Stimulated activated naive CD8-positive, alpha-beta T cell treated with anti-CD3 and anti-CD28 coated beads, Interleukin-15, Interleukin-2, amounts not matched to agents 100 ng/mL and 50 ng/mL, for 24 hours (primary cell): ENCODE results near the gene NT5E.

Source experiments
- H3K27ac Mint-ChIP-seq: one replicate; pipeline ENCODE4 v1.8.0; 2021; ENCODE audit warnings: mild to moderate bottlenecking, mixed read lengths
- H3K27me3 Mint-ChIP-seq: one replicate; pipeline ENCODE4 v1.8.0; 2021; ENCODE audit warnings: mixed read lengths
- H3K36me3 Mint-ChIP-seq: one replicate; pipeline ENCODE4 v1.8.0; 2021; ENCODE audit warnings: low read depth, mixed read lengths
- H3K4me1 Mint-ChIP-seq: one replicate; pipeline ENCODE4 v1.8.0; 2021; ENCODE audit warnings: low read depth, mixed read lengths
- H3K4me3 Mint-ChIP-seq: one replicate; pipeline ENCODE4 v1.8.0; 2021; ENCODE audit warnings: mild to moderate bottlenecking, mixed read lengths
- H3K9me3 Mint-ChIP-seq: one replicate; pipeline ENCODE4 v1.8.0; 2021; ENCODE audit warnings: mixed read lengths

The NT5E gene

GRCh38 chr6:85479208-85479607 is 29.3 kb downstream of the NT5E start:
- no peaks in the 10 kb centered on the region for H3K27me3 Mint-ChIP-seq

DNA sequence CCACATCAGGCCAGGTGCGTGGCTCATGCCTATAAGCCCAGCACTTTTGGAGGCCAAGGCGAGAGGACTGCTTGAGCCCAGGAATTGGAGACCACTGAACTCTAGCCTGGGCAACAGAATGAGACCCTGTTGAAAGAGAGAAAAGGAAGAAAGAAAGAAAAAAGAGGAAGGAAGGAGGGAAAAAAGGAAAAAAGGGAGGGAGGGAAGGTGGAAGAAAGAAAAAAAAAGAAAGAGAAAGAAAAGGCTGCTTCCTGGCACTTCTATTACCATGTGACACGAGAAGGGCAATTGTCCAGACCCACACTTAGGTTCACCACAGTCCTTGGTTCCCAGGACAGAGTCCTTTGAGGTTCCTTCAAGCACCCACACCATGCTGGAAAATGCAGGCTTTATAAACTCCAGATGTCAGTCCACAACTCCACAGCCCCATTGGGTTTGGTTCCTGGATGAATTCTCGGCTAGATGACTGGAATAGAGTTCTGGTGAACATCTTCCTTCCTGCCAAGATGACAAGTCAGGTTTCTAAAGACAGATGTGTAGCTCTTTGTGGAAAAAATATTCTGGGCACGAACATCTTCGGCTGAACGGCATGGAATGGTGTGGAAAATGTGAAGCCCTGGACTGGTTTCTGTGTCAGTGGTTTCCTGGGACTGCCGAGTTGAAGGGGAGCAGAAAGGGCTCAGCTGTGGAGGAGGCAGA is 32.5 kb downstream of the NT5E start:
- no peak overlapping the region for H3K4me3 Mint-ChIP-seq
- H3K27ac Mint-ChIP-seq, result peak overlapping the region; percentile 74
- peaks cover 8% of the 10 kb centered on the region for H3K36me3 Mint-ChIP-seq

More at GRCh38 chr6:85479208-85479607, 29.3 kb downstream of the NT5E start:
- no peaks in the 10 kb centered on the region for H3K9me3 Mint-ChIP-seq
- H3K4me3 Mint-ChIP-seq, result no peak overlapping the region
- peaks cover 26% of the 10 kb centered on the region for H3K4me1 Mint-ChIP-seq
- peaks cover 24% of the 10 kb centered on the region for H3K36me3 Mint-ChIP-seq
- H3K27ac Mint-ChIP-seq, result no peak overlapping the region

GRCh38 chr6:85482905-85483700 is 33.2 kb downstream of the NT5E start:
- H3K27ac Mint-ChIP-seq, result peak overlapping the region; percentile 63

More for the DNA sequence above, 32.5 kb downstream of the NT5E start:
- no peaks in the 10 kb centered on the region for H3K27me3 Mint-ChIP-seq
- H3K9me3 Mint-ChIP-seq, result no peaks in the 10 kb centered on the region
- peaks cover 26% of the 10 kb centered on the region for H3K4me1 Mint-ChIP-seq

DNA sequence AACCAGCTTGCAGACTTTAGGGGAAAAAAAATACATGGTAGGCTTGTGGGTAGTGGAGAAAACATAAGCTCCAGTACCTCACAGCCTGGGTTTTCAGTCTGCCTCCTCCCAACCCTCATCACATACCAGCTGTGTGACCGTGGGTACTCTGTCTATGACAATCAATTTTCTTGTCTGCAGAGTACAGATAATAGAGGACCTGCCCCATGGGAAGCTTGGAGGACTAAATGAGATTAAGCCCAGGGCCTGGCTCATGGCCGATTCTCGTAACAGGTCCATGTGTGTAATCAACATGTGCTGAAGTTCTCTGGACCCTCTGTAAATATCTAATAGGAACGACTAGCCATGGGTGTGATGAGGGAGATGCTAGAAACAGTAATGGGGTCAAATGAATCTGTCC is 34.0 kb downstream of the NT5E start:
- Mint-ChIP-seq H3K4me1 (peaks cover 22% of the 10 kb centered on the region), H3K27ac (no peak overlapping the region), H3K9me3 (no peaks in the 10 kb centered on the region), H3K4me3 (no peak overlapping the region), H3K36me3 (peaks cover 4% of the 10 kb centered on the region), H3K27me3 (no peaks in the 10 kb centered on the region)

More at GRCh38 chr6:85482905-85483700, 33.2 kb downstream of the NT5E start:
- peaks cover 4% of the 10 kb centered on the region for H3K36me3 Mint-ChIP-seq
- no peaks in the 10 kb centered on the region for H3K9me3 Mint-ChIP-seq
- no peaks in the 10 kb centered on the region for H3K27me3 Mint-ChIP-seq
- peaks cover 22% of the 10 kb centered on the region for H3K4me1 Mint-ChIP-seq
- no peak overlapping the region for H3K4me3 Mint-ChIP-seq

DNA sequence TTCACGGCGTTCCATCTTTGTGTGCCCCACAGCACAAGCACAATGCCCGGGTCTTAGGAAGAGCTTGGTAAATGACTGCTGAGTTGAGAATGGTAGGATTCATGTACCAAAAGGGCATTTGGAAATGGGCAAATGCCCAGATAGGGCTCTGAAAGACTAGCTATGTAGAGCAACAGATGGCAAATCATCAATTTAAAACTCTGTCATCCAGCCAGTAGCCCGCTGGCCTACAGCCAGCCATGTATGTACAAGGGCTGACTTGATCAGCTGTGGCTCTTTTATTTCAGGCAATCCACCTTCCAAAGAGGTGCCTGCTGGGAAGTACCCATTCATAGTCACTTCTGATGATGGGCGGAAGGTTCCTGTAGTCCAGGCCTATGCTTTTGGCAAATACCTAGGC is 35.1 kb downstream of the NT5E start:
- Mint-ChIP-seq H3K9me3 (no peaks in the 10 kb centered on the region), H3K4me3 (no peak overlapping the region), H3K27ac (no peak overlapping the region), H3K36me3 (no peaks in the 10 kb centered on the region), H3K27me3 (no peaks in the 10 kb centered on the region), H3K4me1 (peaks cover 22% of the 10 kb centered on the region)

GRCh38 chr6:85490516-85491248 is 40.8 kb downstream of the NT5E start:
- H3K9me3 Mint-ChIP-seq, result no peaks in the 10 kb centered on the region
- peaks cover 9% of the 10 kb centered on the region for H3K4me1 Mint-ChIP-seq
- no peak overlapping the region for H3K4me3 Mint-ChIP-seq
- H3K36me3 Mint-ChIP-seq, result peaks cover 16% of the 10 kb centered on the region
- no peaks in the 10 kb centered on the region for H3K27me3 Mint-ChIP-seq
- no peak overlapping the region for H3K27ac Mint-ChIP-seq

- Mint-ChIP-seq H3K9me3 (peaks cover 16% of the 10 kb centered on the region), H3K27ac (no peak overlapping the region), H3K36me3 (peaks cover 41% of the 10 kb centered on the region), H3K27me3 (no peaks in the 10 kb centered on the region), H3K4me3 (no peak overlapping the region), H3K4me1 (peaks cover 21% of the 10 kb centered on the region)
These were observed 43.5 kb downstream of the NT5E start for GRCh38 chr6:85493389-85493788.

DNA sequence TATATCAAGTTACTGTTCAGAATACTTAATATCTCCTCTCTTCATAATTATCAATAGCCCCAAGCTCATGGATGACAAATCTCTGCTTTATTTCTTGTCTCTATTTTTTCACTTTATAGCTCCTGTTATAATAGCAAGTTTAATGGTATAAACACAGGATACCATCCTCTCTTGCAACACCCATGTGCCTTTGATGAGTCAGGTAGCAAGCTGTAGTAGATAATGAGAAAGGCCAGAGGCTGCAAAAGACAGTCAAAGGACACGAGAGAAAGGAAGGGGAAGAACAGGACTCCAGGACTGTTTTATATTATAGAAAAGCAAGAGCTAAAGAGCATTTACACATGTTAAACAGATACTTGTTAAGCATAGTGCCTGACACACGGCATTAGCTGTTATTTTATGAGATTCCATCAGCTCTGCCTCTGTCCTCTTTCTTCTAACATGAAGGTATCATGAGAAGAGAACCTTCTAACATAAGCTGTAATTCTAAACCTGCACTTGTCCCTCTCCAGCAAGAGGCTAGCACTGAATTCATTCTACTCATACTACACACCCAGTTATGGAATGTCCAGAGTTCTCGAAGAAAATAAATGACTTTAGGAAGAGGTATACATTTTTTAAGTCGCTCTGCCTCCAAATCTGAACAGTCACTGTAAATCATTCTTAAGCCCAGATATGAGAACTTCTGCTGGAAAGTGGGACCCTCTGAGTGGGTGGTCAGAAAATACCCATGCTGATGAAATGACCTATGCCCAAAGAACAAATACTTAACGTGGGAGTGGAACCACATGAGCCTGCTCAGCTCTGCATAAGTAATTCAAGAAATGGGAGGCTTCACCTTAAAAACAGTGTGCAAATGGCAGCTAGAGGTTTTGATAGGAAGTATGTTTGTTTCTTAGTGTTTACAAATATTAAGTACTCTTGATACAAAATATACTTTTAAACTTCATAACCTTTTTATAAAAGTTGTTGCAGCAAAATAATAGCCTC is 45.0 kb downstream of the NT5E start:
- no peaks in the 10 kb centered on the region for H3K27me3 Mint-ChIP-seq
- H3K4me3 Mint-ChIP-seq, result no peak overlapping the region
- no peak overlapping the region for H3K27ac Mint-ChIP-seq
- H3K4me1 Mint-ChIP-seq, result peaks cover 27% of the 10 kb centered on the region
- peaks cover 41% of the 10 kb centered on the region for H3K36me3 Mint-ChIP-seq
- H3K9me3 Mint-ChIP-seq, result peaks cover 17% of the 10 kb centered on the region

DNA sequence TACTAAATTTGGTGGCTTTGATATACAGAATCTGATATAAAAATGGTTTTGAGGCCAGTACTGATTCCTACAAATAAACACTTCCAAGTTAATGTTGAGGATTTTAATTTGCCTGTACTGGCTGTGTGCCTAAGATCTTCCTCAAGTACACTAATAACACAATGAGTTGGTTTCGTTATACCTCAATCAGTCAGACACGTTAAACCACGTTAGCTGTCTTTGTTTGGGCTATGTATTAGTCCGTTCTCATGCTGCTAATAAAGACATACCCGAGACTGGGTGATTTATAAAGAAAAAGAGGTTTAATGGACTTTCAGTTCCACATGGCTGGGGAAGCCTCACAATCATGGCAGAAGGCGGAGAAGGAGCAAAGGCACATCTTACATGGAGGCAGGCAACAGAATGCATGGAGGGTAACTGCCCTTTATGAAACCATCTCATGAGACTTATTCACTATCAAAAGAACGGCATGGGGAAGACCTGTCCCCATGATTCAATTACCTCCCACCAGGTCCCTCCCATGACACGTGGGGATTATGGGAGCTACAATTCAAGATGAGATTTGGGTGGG is 46.2 kb downstream of the NT5E start:
- Mint-ChIP-seq H3K27me3 (no peaks in the 10 kb centered on the region), H3K4me3 (no peak overlapping the region), H3K4me1 (peaks cover 31% of the 10 kb centered on the region), H3K36me3 (peaks cover 47% of the 10 kb centered on the region), H3K9me3 (peaks cover 17% of the 10 kb centered on the region), H3K27ac (peak overlapping the region; percentile 12)

DNA sequence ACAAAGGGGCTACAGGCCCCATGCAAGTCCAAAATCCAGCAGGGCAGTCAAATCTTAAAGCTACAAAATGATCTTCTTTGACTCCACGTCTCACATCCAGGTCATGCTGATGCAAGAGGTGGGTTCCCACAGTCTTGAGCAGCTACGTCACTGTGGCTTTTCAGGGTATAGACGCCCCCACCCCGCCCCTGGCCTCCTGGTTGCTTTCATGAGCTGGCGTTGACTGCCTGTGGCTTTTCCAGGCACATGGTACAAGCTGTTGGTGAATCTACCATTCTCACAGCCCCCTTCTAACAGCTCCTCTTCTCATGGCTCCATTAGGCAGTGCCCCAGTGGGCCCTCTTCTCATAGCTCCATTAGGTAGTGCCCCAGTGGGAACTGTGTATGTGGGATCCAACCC is 47.0 kb downstream of the NT5E start:
- Mint-ChIP-seq H3K4me1 (peaks cover 31% of the 10 kb centered on the region), H3K27me3 (no peaks in the 10 kb centered on the region), H3K36me3 (peaks cover 51% of the 10 kb centered on the region), H3K9me3 (peaks cover 17% of the 10 kb centered on the region), H3K27ac (no peak overlapping the region), H3K4me3 (no peak overlapping the region)

GRCh38 chr6:85498596-85499258 is 48.8 kb downstream of the NT5E start:
- H3K9me3 Mint-ChIP-seq, result peaks cover 17% of the 10 kb centered on the region
- no peaks in the 10 kb centered on the region for H3K27me3 Mint-ChIP-seq
- H3K27ac Mint-ChIP-seq, result no peak overlapping the region
- H3K36me3 Mint-ChIP-seq, result peaks cover 62% of the 10 kb centered on the region
- no peak overlapping the region for H3K4me3 Mint-ChIP-seq
- H3K4me1 Mint-ChIP-seq, result peaks cover 31% of the 10 kb centered on the region

DNA sequence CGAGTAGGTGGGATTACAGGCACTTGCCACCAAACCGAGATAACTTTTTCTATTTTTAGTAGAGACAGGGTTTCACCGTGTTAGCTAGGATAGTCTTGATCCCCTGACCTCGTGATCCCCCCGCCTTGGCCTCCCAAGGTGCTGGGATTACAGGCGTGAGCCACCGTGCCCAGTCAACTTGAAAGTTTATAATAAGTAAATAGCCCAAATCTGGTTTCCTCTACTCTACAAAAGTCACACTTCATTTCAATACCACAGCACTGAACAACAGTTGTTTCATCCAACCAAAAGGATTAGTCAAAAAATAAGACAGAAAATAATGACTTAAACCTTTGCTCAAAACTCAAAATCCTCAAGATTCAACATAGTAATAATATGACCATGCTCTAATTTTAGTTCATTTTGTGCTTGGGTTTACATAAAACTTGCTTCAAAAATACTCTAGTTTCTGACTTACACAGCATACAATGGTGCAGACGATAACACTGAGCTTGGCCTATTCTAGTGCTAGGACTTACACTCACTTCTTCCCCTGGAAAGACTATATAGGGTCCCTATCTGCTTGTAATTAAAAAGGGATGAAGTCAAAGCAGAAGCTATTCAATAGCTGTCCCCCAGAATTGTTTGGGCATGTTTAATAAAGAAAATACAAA is 56.7 kb downstream of the NT5E start:
- no peak overlapping the region for H3K4me3 Mint-ChIP-seq
- no peak overlapping the region for H3K27ac Mint-ChIP-seq

DNA sequence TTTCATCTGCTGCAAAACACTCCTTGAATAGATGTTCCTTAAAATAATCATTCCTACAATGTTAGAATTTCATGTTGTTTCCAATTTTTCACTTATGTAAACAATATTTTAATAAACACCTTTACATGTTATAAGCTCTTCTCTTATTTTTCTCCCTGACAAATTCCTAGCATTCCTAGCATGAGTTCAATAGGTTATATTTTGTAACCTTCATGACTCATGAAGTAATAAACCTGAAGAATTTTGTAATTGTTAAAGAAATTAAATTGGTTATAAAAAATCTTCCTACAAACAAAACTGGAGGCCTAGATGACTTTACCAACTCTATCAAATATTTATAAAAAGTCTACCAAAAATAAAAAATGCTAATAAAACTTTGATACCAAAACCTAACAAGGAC is 66.3 kb downstream of the NT5E start:
- Mint-ChIP-seq H3K4me1 (no peaks in the 10 kb centered on the region), H3K36me3 (peaks cover 43% of the 10 kb centered on the region), H3K27me3 (no peaks in the 10 kb centered on the region), H3K4me3 (no peak overlapping the region), H3K9me3 (no peaks in the 10 kb centered on the region), H3K27ac (no peak overlapping the region)

More for the DNA sequence above, 56.7 kb downstream of the NT5E start:
- Mint-ChIP-seq H3K9me3 (no peaks in the 10 kb centered on the region), H3K4me1 (peaks cover 5% of the 10 kb centered on the region), H3K36me3 (peaks cover 54% of the 10 kb centered on the region), H3K27me3 (no peaks in the 10 kb centered on the region)
